Stimulated activated effector memory CD8-positive, alpha-beta T cell treated with anti-CD3 and anti-CD28 coated beads, Interleukin-12 subunit alpha, Interleukin-12 subunit beta, amount 100 ng/mL, for 72 hours (primary cell): Measurements from ENCODE around the gene CES5A.
A peak's percentile ranks its signal among the peaks of the same experiment; 100 is the strongest.
"Not testable (repeated sequence)": the region's sequence is repeated elsewhere in the genome, so short reads cannot be mapped to it uniquely, and the experiment has no call there.

Experiments
- ATAC-seq: fragments of 150-1000 bp; cut with Tn5 transposase; 2 replicates; pipeline ENCODE4 v1.10.0; 2021
- DNase-seq, 2 donors: peaks; one replicate each; pipeline ENCODE4 v3.0.0; 2021 to 2022; ENCODE audit warnings: low spot score in 2 of 2
- H3K27ac Mint-ChIP-seq: one replicate; pipeline ENCODE4 v1.8.0; 2022; ENCODE audit warnings: mild to moderate bottlenecking, mixed read lengths
- H3K36me3 Mint-ChIP-seq: one replicate; pipeline ENCODE4 v1.8.0; 2022; ENCODE audit warnings: mild to moderate bottlenecking, mixed read lengths
- H3K4me1 Mint-ChIP-seq: one replicate; pipeline ENCODE4 v1.8.0; 2022; ENCODE audit warnings: mixed read lengths
- H3K4me3 Mint-ChIP-seq: one replicate; pipeline ENCODE4 v1.8.0; 2022; ENCODE audit warnings: mild to moderate bottlenecking, mixed read lengths
- H3K9me3 Mint-ChIP-seq: one replicate; pipeline ENCODE4 v1.8.0; 2022; ENCODE audit warnings: mixed read lengths

The CES5A gene

DNA sequence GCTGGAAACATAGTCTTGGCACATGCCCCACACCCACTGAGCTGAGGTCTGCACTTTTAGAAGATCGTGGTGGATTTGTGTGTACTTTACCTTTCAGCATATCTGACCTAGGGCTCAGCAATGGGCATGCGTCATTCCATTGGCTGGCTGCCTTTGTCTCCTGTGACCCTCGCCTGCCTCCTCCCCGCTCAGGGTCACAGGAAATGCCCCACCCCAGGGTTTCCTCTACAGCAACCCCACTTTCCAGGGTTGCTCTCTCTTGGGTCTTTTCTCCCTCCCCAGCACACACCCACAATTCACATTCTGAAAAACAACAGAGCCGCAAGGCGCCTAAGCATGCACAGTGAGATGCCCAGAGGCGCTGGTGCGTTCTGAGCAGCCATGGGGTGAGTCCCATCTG, 71.5 kb downstream of the CES5A start:
- not testable (repeated sequence) for H3K27ac Mint-ChIP-seq, H3K4me1 Mint-ChIP-seq, DNase-seq, H3K36me3 Mint-ChIP-seq, H3K4me3 Mint-ChIP-seq, H3K9me3 Mint-ChIP-seq
- ATAC-seq: peak; percentile 72
